WTC11 (cell line): ENCODE measurements around the gene CCBE1. TPM values are rescaled to one million over a fixed set of nuclear protein-coding genes. Genes with fewer than 3 reads are reported as not detected.
"Not testable (repeated sequence)": the region's sequence is repeated elsewhere in the genome, so short reads cannot be mapped to it uniquely, and the experiment has no call there.

Source experiments
- ATAC-seq: fragments of 200-7000 bp; cut with Tn5 transposase; 2 replicates; pipeline ENCODE4 v1.10.0; 2021; ENCODE audit warnings: mild to moderate bottlenecking, moderate library complexity
- CTCF ChIA-PET: fragments of 300-600 bp; sonication (Branson Sonifier 250); formaldehyde crosslinking; loops from one replicate; lab custom pipeline; 2021; ENCODE audit warnings: antibody characterized with exemption; lab: Charles Lee
- POLR2A ChIA-PET: fragments of 350-600 bp; sonication (Branson Sonifier 250); formaldehyde crosslinking; loops from one replicate; lab custom pipeline; 2021; ENCODE audit warnings: antibody characterized with exemption; lab: Charles Lee
- DNase-seq: peaks from one replicate; pipeline ENCODE4 v3.0.0; 2021; ENCODE audit warnings: low spot score
- H3K27ac Mint-ChIP-seq: 2 replicates; pipeline ENCODE4 v1.8.0; 2021; ENCODE audit warnings: mixed read lengths
- H3K27me3 Mint-ChIP-seq: 2 replicates; pipeline ENCODE4 v1.8.0; 2021; ENCODE audit warnings: low read depth, mild to moderate bottlenecking, moderate library complexity, mixed read lengths
- H3K36me3 Mint-ChIP-seq: 2 replicates; pipeline ENCODE4 v1.8.0; 2021; ENCODE audit warnings: mixed read lengths
- H3K4me1 Mint-ChIP-seq: 2 replicates; pipeline ENCODE4 v1.8.0; 2022; ENCODE audit warnings: mixed read lengths
- H3K4me3 Mint-ChIP-seq: 2 replicates; pipeline ENCODE4 v1.8.0; 2021; ENCODE audit warnings: mild to moderate bottlenecking, moderate library complexity, mixed read lengths
- H3K9me3 Mint-ChIP-seq: 2 replicates; pipeline ENCODE4 v1.8.0; 2021; ENCODE audit warnings: mixed read lengths
- ELF4 ChIP-seq: sonication (generic); formaldehyde crosslinking; IDR thresholded peaks from 2 replicates; pipeline ENCODE4 v1.8.1; 2022; ENCODE audit warnings: low read depth, mild to moderate bottlenecking, moderate library complexity, missing genetic modification reagents
- FOXK1 ChIP-seq: sonication (generic); formaldehyde crosslinking; IDR thresholded peaks from 2 replicates; pipeline ENCODE4 v1.8.0; 2022; ENCODE audit warnings: mild to moderate bottlenecking, moderate library complexity, missing genetic modification reagents
- FOXP4 ChIP-seq: sonication (generic); formaldehyde crosslinking; IDR thresholded peaks from 2 replicates; pipeline ENCODE4 v1.8.0; 2022; ENCODE audit warnings: mild to moderate bottlenecking, missing genetic modification reagents
- MYBL2 ChIP-seq: sonication (generic); formaldehyde crosslinking; IDR thresholded peaks from 2 replicates; pipeline ENCODE4 v1.8.1; 2023; ENCODE audit warnings: mild to moderate bottlenecking, moderate library complexity, missing genetic modification reagents
- NFE2L1 ChIP-seq: sonication (generic); formaldehyde crosslinking; IDR thresholded peaks from 2 replicates; pipeline ENCODE4 v1.8.1; 2023; ENCODE audit warnings: missing genetic modification reagents
- OVOL2 ChIP-seq: fragments of 250-450 bp; sonication (Bioruptor Pico); IDR thresholded peaks from 2 replicates; pipeline ENCODE4 v1.9.0; 2021; ENCODE audit warnings: mild to moderate bottlenecking, borderline replicate concordance
- PREB ChIP-seq: sonication (generic); formaldehyde crosslinking; IDR thresholded peaks from 2 replicates; pipeline ENCODE4 v1.8.1; 2022; ENCODE audit warnings: mild to moderate bottlenecking, missing genetic modification reagents, moderate library complexity, borderline replicate concordance
- STAT6 ChIP-seq: sonication (generic); formaldehyde crosslinking; conservative IDR thresholded peaks from 2 replicates; pipeline ENCODE4 v1.8.1; 2023; ENCODE audit warnings: mild to moderate bottlenecking, low read depth, missing genetic modification reagents, moderate library complexity
- ZNF396 ChIP-seq: fragments of 250-450 bp; sonication (Bioruptor Pico); IDR thresholded peaks from 2 replicates; pipeline ENCODE4 v1.8.0; 2021; ENCODE audit warnings: mild to moderate bottlenecking, moderate library complexity, borderline replicate concordance
- total RNA-seq: library from RNA; stranded (reverse); gene quantifications from 3 replicates; pipeline ENCODE4 v1.2.3, GENCODE V29; 2021
- TF ChIP-seq, protein P1 (sequence below): sonication (generic); formaldehyde crosslinking; IDR thresholded peaks from 2 replicates; pipeline ENCODE4 v1.8.1; 2022; ENCODE audit warnings: low read depth, missing genetic modification reagents, borderline replicate concordance
- TF ChIP-seq, protein P2 (sequence below): fragments of 250-450 bp; sonication (Bioruptor Pico); IDR thresholded peaks from 2 replicates; pipeline ENCODE4 v1.9.0; 2021; ENCODE audit warnings: mild to moderate bottlenecking, borderline replicate concordance

Gene CCBE1
- total RNA-seq, 1 experiment from 2014 or later, result 9.7 TPM

DNA sequence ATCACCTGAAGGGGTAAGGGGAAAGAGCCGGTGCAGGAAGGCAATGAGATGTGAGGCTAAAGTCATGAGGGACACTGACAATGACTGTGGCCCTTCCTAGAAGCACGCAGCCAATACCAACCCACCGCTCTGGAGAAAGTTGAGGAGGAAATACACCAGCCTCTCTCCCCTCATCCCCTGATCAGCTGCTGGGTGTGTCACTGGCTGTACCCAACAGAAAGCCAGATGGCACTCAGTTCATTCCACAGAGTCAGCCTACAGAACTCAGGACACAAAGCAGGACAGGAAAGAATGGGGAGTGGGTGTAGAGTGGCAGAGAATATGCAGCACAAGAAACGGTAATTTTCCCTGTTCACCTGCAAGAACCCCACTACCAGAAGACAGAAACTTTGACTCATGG lies 29.7 kb downstream of the CCBE1 start:
- DNase-seq, result no peak
- TF ChIP-seq NFE2L1 (CRISPR knock-in tag) (no peak), STAT6 (CRISPR knock-in tag) (no peak), MYBL2 (no peak), FOXK1 (CRISPR knock-in tag) (no peak), ELF4 (CRISPR knock-in tag) (no peak), PREB (CRISPR knock-in tag) (no peak), FOXP4 (no peak), OVOL2 (CRISPR knock-in tag) (no peak), ZNF396 (CRISPR knock-in tag) (no peak)
- TF ChIP-seq, protein P1, sequence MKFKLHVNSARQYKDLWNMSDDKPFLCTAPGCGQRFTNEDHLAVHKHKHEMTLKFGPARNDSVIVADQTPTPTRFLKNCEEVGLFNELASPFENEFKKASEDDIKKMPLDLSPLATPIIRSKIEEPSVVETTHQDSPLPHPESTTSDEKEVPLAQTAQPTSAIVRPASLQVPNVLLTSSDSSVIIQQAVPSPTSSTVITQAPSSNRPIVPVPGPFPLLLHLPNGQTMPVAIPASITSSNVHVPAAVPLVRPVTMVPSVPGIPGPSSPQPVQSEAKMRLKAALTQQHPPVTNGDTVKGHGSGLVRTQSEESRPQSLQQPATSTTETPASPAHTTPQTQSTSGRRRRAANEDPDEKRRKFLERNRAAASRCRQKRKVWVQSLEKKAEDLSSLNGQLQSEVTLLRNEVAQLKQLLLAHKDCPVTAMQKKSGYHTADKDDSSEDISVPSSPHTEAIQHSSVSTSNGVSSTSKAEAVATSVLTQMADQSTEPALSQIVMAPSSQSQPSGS, result no peak
- TF ChIP-seq, protein P2, sequence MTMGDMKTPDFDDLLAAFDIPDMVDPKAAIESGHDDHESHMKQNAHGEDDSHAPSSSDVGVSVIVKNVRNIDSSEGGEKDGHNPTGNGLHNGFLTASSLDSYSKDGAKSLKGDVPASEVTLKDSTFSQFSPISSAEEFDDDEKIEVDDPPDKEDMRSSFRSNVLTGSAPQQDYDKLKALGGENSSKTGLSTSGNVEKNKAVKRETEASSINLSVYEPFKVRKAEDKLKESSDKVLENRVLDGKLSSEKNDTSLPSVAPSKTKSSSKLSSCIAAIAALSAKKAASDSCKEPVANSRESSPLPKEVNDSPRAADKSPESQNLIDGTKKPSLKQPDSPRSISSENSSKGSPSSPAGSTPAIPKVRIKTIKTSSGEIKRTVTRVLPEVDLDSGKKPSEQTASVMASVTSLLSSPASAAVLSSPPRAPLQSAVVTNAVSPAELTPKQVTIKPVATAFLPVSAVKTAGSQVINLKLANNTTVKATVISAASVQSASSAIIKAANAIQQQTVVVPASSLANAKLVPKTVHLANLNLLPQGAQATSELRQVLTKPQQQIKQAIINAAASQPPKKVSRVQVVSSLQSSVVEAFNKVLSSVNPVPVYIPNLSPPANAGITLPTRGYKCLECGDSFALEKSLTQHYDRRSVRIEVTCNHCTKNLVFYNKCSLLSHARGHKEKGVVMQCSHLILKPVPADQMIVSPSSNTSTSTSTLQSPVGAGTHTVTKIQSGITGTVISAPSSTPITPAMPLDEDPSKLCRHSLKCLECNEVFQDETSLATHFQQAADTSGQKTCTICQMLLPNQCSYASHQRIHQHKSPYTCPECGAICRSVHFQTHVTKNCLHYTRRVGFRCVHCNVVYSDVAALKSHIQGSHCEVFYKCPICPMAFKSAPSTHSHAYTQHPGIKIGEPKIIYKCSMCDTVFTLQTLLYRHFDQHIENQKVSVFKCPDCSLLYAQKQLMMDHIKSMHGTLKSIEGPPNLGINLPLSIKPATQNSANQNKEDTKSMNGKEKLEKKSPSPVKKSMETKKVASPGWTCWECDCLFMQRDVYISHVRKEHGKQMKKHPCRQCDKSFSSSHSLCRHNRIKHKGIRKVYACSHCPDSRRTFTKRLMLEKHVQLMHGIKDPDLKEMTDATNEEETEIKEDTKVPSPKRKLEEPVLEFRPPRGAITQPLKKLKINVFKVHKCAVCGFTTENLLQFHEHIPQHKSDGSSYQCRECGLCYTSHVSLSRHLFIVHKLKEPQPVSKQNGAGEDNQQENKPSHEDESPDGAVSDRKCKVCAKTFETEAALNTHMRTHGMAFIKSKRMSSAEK (CRISPR knock-in tag), result no peak
- H3K4me3 Mint-ChIP-seq, result no peak overlapping the region
- H3K4me1 Mint-ChIP-seq, result no peaks in the 10 kb centered on the region; the same call in 1 of the 2 replicates
- ATAC-seq, result no peak
- no peaks in the 10 kb centered on the region for H3K36me3 Mint-ChIP-seq
- POLR2A ChIA-PET, result no interaction called here
- CTCF ChIA-PET, result interaction anchor here (0.6 to 1.3 kb wide), 2 partner anchors 30 to 36 kb away, joined by 3 read pairs; partner anchors contain the start of gene CCBE1
- no peaks in the 10 kb centered on the region; the same call in 1 of the 2 replicates for H3K27me3 Mint-ChIP-seq
- no peak overlapping the region for H3K27ac Mint-ChIP-seq
- no peaks in the 10 kb centered on the region for H3K9me3 Mint-ChIP-seq

DNA sequence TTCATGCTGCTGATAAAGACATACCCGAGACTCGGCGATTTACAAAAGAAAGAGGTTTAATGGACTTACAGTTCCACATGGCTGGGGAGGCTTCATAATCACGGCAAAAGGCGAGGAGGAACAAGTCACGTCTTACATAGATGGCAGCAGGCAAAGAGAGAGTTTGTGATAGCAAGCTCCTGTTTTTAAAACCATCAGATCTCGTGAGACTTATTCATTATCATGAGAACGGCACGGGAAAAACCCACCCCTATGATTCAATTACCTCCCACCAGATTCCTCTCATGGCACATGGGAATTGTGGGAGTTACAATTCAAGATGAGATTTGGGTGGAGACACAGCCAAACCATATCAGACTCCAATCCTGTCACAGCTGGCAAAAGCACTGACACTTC lies 31.2 kb downstream of the CCBE1 start:
- ATAC-seq, H3K9me3 Mint-ChIP-seq, H3K27me3 Mint-ChIP-seq, DNase-seq, H3K27ac Mint-ChIP-seq, POLR2A ChIA-PET, H3K4me1 Mint-ChIP-seq, H3K4me3 Mint-ChIP-seq, H3K36me3 Mint-ChIP-seq: not testable (repeated sequence)
- CTCF ChIA-PET, result interaction anchor here (0.9 to 1.4 kb wide), 2 partner anchors 31 to 158 kb away, joined by 3 read pairs; partner anchors contain the start of gene CCBE1
